ENCODE measurements around the gene CAPN5.

The CAPN5 gene

GRCh38 chr11:77088236-77089003 lies 21.6 kb downstream of the CAPN5 start:
- ChIA-PET CTCF (interaction anchor here (4.6 to 9.1 kb wide), 4 partner anchors 7 to 169 kb away, joined by 38 to 85 read pairs (median 70); no protein-coding TSS in a partner anchor), POLR2A (no interaction called here)
- DNase-seq (ENCODE audit: extremely low spot score) = no peak
- no peak for TF ChIP-seq CTCF (IDR thresholded peaks at IDR 0.05; ENCODE audit: control extremely low read depth, extremely low read depth, low read depth, missing control alignments)

GRCh38 chr11:77089004-77089545 lies 22.3 kb downstream of the CAPN5 start:
- no peak for DNase-seq (ENCODE audit: extremely low spot score)
- POLR2A ChIA-PET = no interaction called here
- CTCF ChIA-PET = interaction anchor here (3.4 to 9.1 kb wide), 5 partner anchors 8 to 169 kb away, joined by 19 to 85 read pairs (median 68); no protein-coding TSS in a partner anchor
- no peak for TF ChIP-seq CTCF (IDR thresholded peaks at IDR 0.05; ENCODE audit: control extremely low read depth, extremely low read depth, low read depth, missing control alignments)

GRCh38 chr11:77090046-77090372 lies 23.2 kb downstream of the CAPN5 start:
- ChIA-PET CTCF (interaction anchor here (1.7 to 9.1 kb wide), 13 partner anchors 9 to 170 kb away, joined by 5 to 85 read pairs (median 27); partner anchors contain the start of gene CAPN5), POLR2A (no interaction called here)
- no peak for TF ChIP-seq CTCF (IDR thresholded peaks at IDR 0.05; ENCODE audit: control extremely low read depth, extremely low read depth, low read depth, missing control alignments)
- DNase-seq (ENCODE audit: extremely low spot score) = no peak

- DNase-seq (ENCODE audit: extremely low spot score) = no peak
- POLR2A ChIA-PET = interaction anchor here (1.0 kb wide), 1 partner anchor 43 kb away, joined by 3 read pairs; no protein-coding TSS in a partner anchor
- CTCF ChIA-PET = interaction anchor here (0.9 to 9.1 kb wide), 40 partner anchors 9 to 458 kb away, joined by 3 to 85 read pairs (median 6); partner anchors contain the start of genes B3GNT6, CAPN5 and MYO7A
Observed at GRCh38 chr11:77090373-77091111, 23.8 kb downstream of the CAPN5 start.

GRCh38 chr11:77091146-77091940 lies 24.6 kb downstream of the CAPN5 start:
- TF ChIP-seq CTCF (IDR thresholded peaks at IDR 0.05; ENCODE audit: control extremely low read depth, extremely low read depth, low read depth, missing control alignments) = peak; percentile 98
- peak; percentile 91 for DNase-seq (ENCODE audit: extremely low spot score)
- POLR2A ChIA-PET = interaction anchor here (1.0 kb wide), 1 partner anchor 44 kb away, joined by 3 read pairs; no protein-coding TSS in a partner anchor
- CTCF ChIA-PET = interaction anchor here (0.6 to 9.1 kb wide), 48 partner anchors 8 to 528 kb away, joined by 3 to 85 read pairs (median 5); partner anchors contain the start of genes B3GNT6, CAPN5 and MYO7A

More at GRCh38 chr11:77090373-77091111, 23.8 kb downstream of the CAPN5 start:
- TF ChIP-seq CTCF (IDR thresholded peaks at IDR 0.05; ENCODE audit: control extremely low read depth, extremely low read depth, low read depth, missing control alignments) = no peak

Measured in GM10248 (cell line).